ENCODE results near the gene MYZAP.

DNA sequence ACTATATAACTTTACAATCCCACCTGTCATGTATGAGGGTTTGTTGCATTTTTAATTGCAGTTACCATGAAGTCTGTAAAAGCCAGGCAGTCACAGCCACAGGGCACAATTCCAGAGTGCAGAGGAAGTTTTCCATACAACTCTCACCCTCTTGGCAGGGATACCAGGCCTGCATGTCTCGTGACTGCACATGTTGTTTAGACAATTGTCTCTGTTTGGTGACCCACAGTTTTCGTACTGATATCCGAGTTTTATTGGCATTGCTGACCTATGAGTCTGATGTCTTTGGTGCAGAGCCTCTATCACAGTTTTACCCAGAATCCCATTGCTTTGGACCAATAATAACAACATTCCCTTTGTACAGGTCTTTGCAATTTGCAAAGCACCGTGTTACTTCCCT, 24.9 kb upstream of the MYZAP start:
- TF ChIP-seq, protein P1, sequence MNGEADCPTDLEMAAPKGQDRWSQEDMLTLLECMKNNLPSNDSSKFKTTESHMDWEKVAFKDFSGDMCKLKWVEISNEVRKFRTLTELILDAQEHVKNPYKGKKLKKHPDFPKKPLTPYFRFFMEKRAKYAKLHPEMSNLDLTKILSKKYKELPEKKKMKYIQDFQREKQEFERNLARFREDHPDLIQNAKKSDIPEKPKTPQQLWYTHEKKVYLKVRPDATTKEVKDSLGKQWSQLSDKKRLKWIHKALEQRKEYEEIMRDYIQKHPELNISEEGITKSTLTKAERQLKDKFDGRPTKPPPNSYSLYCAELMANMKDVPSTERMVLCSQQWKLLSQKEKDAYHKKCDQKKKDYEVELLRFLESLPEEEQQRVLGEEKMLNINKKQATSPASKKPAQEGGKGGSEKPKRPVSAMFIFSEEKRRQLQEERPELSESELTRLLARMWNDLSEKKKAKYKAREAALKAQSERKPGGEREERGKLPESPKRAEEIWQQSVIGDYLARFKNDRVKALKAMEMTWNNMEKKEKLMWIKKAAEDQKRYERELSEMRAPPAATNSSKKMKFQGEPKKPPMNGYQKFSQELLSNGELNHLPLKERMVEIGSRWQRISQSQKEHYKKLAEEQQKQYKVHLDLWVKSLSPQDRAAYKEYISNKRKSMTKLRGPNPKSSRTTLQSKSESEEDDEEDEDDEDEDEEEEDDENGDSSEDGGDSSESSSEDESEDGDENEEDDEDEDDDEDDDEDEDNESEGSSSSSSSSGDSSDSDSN (IDR thresholded peaks at IDR 0.05; ENCODE audit: borderline replicate concordance in 1 of 2, low read depth in 2 of 2, low read length in 2 of 2), result no peak
- TF ChIP-seq ELF4 (CRISPR knock-in tag; IDR thresholded peaks at IDR 0.05) (no peak), FOXK2 (conservative IDR thresholded peaks at IDR 0.05 in 1 of 2, IDR thresholded peaks at IDR 0.05 in 1 of 2; ENCODE audit: low read depth in 2 of 2) (no peak), MCM2 (IDR thresholded peaks at IDR 0.05; ENCODE audit: low read depth) (no peak), BCL6 (CRISPR knock-in tag; IDR thresholded peaks at IDR 0.05) (no peak), POLR2A (conservative IDR thresholded peaks at IDR 0.05) (no peak), PTTG1 (tag; IDR thresholded peaks at IDR 0.05; ENCODE audit: low read depth) (no peak), SP1 (CRISPR knock-in tag; IDR thresholded peaks at IDR 0.05) (no peak), EZH2 (IDR thresholded peaks at IDR 0.05; ENCODE audit: borderline replicate concordance, low read depth, low read length) (no peak), PHB2 (IDR thresholded peaks at IDR 0.05; ENCODE audit: low read depth) (no peak), HDAC6 (IDR thresholded peaks at IDR 0.05; ENCODE audit: low read depth, low read length) (no peak)
- TF ChIP-seq, protein P2, sequence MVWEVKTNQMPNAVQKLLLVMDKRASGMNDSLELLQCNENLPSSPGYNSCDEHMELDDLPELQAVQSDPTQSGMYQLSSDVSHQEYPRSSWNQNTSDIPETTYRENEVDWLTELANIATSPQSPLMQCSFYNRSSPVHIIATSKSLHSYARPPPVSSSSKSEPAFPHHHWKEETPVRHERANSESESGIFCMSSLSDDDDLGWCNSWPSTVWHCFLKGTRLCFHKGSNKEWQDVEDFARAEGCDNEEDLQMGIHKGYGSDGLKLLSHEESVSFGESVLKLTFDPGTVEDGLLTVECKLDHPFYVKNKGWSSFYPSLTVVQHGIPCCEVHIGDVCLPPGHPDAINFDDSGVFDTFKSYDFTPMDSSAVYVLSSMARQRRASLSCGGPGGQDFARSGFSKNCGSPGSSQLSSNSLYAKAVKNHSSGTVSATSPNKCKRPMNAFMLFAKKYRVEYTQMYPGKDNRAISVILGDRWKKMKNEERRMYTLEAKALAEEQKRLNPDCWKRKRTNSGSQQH (CRISPR knock-in tag; IDR thresholded peaks at IDR 0.05), result no peak
- TF ChIP-seq, protein P3, sequence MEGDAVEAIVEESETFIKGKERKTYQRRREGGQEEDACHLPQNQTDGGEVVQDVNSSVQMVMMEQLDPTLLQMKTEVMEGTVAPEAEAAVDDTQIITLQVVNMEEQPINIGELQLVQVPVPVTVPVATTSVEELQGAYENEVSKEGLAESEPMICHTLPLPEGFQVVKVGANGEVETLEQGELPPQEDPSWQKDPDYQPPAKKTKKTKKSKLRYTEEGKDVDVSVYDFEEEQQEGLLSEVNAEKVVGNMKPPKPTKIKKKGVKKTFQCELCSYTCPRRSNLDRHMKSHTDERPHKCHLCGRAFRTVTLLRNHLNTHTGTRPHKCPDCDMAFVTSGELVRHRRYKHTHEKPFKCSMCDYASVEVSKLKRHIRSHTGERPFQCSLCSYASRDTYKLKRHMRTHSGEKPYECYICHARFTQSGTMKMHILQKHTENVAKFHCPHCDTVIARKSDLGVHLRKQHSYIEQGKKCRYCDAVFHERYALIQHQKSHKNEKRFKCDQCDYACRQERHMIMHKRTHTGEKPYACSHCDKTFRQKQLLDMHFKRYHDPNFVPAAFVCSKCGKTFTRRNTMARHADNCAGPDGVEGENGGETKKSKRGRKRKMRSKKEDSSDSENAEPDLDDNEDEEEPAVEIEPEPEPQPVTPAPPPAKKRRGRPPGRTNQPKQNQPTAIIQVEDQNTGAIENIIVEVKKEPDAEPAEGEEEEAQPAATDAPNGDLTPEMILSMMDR (IDR thresholded peaks at IDR 0.05 in 2 of 3, conservative IDR thresholded peaks at IDR 0.05 in 1 of 3; ENCODE audit: insufficient read depth in 2 of 3, low read depth in 1 of 3, low read length in 3 of 3), result no peak
